Thyroid gland (tissue), 4 donors: Measurements from ENCODE around the gene XAF1.

Source experiments
- POLR2A ChIP-seq, 2 donors: fragments of 450-650 bp; IDR thresholded peaks; one replicate each; pipeline ENCODE4 v1.6.1; 2017; ENCODE audit warnings: antibody characterized with exemption in 2 of 2, mild to moderate bottlenecking in 2 of 2, moderate library complexity in 1 of 2
- TF ChIP-seq, protein P1 (sequence below), 6 experiments: fragments of 200-600 bp in 3 of 6; fragments of 450-650 bp in 3 of 6; sonication (generic) in 3 of 6; IDR thresholded peaks; one replicate each; pipeline ENCODE4 v1.5.1; 2016 to 2019; ENCODE audit warnings: antibody characterized with exemption in 6 of 6, mild to moderate bottlenecking in 2 of 6, inconsistent platforms in 1 of 6, moderate library complexity in 1 of 6

GRCh38 chr17:6713918-6714271, 42.0 kb upstream of the XAF1 start:
- TF ChIP-seq, protein P1, sequence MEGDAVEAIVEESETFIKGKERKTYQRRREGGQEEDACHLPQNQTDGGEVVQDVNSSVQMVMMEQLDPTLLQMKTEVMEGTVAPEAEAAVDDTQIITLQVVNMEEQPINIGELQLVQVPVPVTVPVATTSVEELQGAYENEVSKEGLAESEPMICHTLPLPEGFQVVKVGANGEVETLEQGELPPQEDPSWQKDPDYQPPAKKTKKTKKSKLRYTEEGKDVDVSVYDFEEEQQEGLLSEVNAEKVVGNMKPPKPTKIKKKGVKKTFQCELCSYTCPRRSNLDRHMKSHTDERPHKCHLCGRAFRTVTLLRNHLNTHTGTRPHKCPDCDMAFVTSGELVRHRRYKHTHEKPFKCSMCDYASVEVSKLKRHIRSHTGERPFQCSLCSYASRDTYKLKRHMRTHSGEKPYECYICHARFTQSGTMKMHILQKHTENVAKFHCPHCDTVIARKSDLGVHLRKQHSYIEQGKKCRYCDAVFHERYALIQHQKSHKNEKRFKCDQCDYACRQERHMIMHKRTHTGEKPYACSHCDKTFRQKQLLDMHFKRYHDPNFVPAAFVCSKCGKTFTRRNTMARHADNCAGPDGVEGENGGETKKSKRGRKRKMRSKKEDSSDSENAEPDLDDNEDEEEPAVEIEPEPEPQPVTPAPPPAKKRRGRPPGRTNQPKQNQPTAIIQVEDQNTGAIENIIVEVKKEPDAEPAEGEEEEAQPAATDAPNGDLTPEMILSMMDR (IDR thresholded peaks at IDR 0.05), result no peak
- TF ChIP-seq POLR2A (IDR thresholded peaks at IDR 0.05), result no peak
